H1 (cell line): ENCODE measurements around the gene THTPA. TPM values are rescaled to one million over a fixed set of nuclear protein-coding genes. Genes with fewer than 3 reads are reported as not detected.

ENCODE experiments used
- ATF2 ChIP-seq: IDR thresholded peaks from 2 replicates; pipeline ENCODE4 v1.6.1; 2012; ENCODE audit warnings: low read length, inconsistent platforms
- BACH1 ChIP-seq: IDR thresholded peaks from 2 replicates; pipeline ENCODE4 v1.6.1; 2012; ENCODE audit warnings: low read length, improper control_type of control experiment
- CREB1 ChIP-seq: IDR thresholded peaks from 2 replicates; pipeline ENCODE4 v1.6.1; 2012; ENCODE audit warnings: inconsistent platforms
- CTBP2 ChIP-seq: IDR thresholded peaks from 2 replicates; pipeline ENCODE4 v1.7.0; 2011; ENCODE audit warnings: borderline replicate concordance, mild to moderate bottlenecking, moderate library complexity, mixed read lengths, low read length; ENCODE audit not compliant: insufficient read depth, insufficient read length
- CTCF ChIP-seq, 3 experiments: IDR thresholded peaks; 1 replicate in 2 of 3; 2 replicates in 1 of 3; pipeline versions ENCODE4 v1.5.1 to v1.6.1; 2011; ENCODE audit warnings: low read length in 3 of 3, mild to moderate bottlenecking in 3 of 3, inconsistent platforms in 2 of 3, low read depth in 1 of 3, moderate library complexity in 1 of 3; ENCODE audit not compliant: insufficient read depth in 1 of 3; ENCODE audit errors: control extremely low read depth in 1 of 3
- EGR1 ChIP-seq: IDR thresholded peaks from 2 replicates; pipeline ENCODE4 v1.6.1; 2011; ENCODE audit warnings: low read depth, low read length, borderline replicate concordance
- EP300 ChIP-seq, 2 experiments: IDR thresholded peaks; 1 replicate in 1 of 2; 2 replicates in 1 of 2; pipeline ENCODE4 v1.6.1; 2011 to 2012; ENCODE audit warnings: low read depth in 2 of 2, low read length in 2 of 2, mild to moderate bottlenecking in 2 of 2, borderline replicate concordance in 1 of 2, inconsistent platforms in 1 of 2, moderate library complexity in 1 of 2
- EZH2 ChIP-seq: fragments of 200-600 bp; sonication (generic); IDR thresholded peaks from 2 replicates; pipeline ENCODE4 v1.7.1; 2012; ENCODE audit warnings: low read depth, mild to moderate bottlenecking, moderate library complexity, low read length, inconsistent platforms; ENCODE audit not compliant: severe bottlenecking
- GABPA ChIP-seq: IDR thresholded peaks from 2 replicates; pipeline ENCODE4 v1.6.1; 2011; ENCODE audit warnings: mild to moderate bottlenecking, low read length, moderate library complexity, borderline replicate concordance; ENCODE audit not compliant: insufficient read depth
- POLR2A ChIP-seq, 2 experiments: IDR thresholded peaks; 1 replicate in 1 of 2; 2 replicates in 1 of 2; pipeline ENCODE4 v1.6.1; 2011; ENCODE audit warnings: low read depth in 2 of 2, low read length in 2 of 2, mild to moderate bottlenecking in 2 of 2; ENCODE audit errors: control extremely low read depth in 1 of 2
- RFX5 ChIP-seq: IDR thresholded peaks from 2 replicates; pipeline ENCODE4 v1.6.1; 2011; ENCODE audit warnings: low read depth, low read length, improper control_type of control experiment, borderline replicate concordance
- RNF2 ChIP-seq: fragments of 200-900, 300-1000 bp; sonication (generic); IDR thresholded peaks from 2 replicates; pipeline ENCODE4 v1.7.1; 2016; ENCODE audit warnings: borderline replicate concordance, low read depth, mild to moderate bottlenecking, antibody characterized with exemption, low read length; ENCODE audit not compliant: poor library complexity, severe bottlenecking; ENCODE audit errors: missing control alignments
- SP4 ChIP-seq: IDR thresholded peaks from 2 replicates; pipeline ENCODE4 v1.6.1; 2012; ENCODE audit warnings: low read length, inconsistent platforms
- TAF1 ChIP-seq: IDR thresholded peaks from 2 replicates; pipeline ENCODE4 v1.6.1; 2011; ENCODE audit warnings: mild to moderate bottlenecking, low read depth, low read length
- TAF7 ChIP-seq: optimal IDR thresholded peaks from 2 replicates; pipeline ENCODE3; 2011; ENCODE audit warnings: low read depth, mild to moderate bottlenecking, inconsistent platforms, low read length, moderate library complexity, borderline replicate concordance
- ZNF274 ChIP-seq: IDR thresholded peaks from 2 replicates; pipeline ENCODE4 v1.7.0; 2012; ENCODE audit warnings: low read length, borderline replicate concordance; ENCODE audit errors: extremely low read depth
- polyA plus RNA-seq, 7 experiments: library from polyadenylated mRNA; depleted of rRNA in 3 of 7; stranded (reverse) in 5 of 7; unstranded in 2 of 7; fragments of >200 nt in 5 of 7; fragments of 200-250 nt in 2 of 7; gene quantifications; 1 replicate in 5 of 7; 2 replicates in 1 of 7; 4 replicates in 1 of 7; pipeline versions ENCODE4 v1.2.1 to v1.2.3, GENCODE V29; 2011 to 2013; ENCODE audit warnings: missing spikeins in 2 of 7, mixed read lengths in 2 of 7
- total RNA-seq: library from RNA; stranded (reverse); fragmentation: NEBNext Ultra II Directional; extraction: Animal tissue kit (Norgen Biotek cat#: 25700); gene quantifications from 2 replicates; pipeline ENCODE4 v1.2.1, GENCODE V29; 2021
- TF ChIP-seq, protein P1 (sequence below): IDR thresholded peaks from 2 replicates; pipeline ENCODE4 v1.6.1; 2012; ENCODE audit warnings: inconsistent platforms
- TF ChIP-seq, protein P2 (sequence below): IDR thresholded peaks from 2 replicates; pipeline ENCODE4 v1.6.1; 2011; ENCODE audit warnings: low read length, improper control_type of control experiment

The THTPA gene
- total and polyA plus RNA-seq, 2 of the 8 experiments (the other 6 are each of a cell fraction or from before 2014, with no cell fraction given): 16.6 to 19.0 TPM

GRCh38 chr14:23518709-23519108 is 37.4 kb upstream of the THTPA start (continued):
- TF ChIP-seq RNF2: no peak
- TF ChIP-seq, protein P1, sequence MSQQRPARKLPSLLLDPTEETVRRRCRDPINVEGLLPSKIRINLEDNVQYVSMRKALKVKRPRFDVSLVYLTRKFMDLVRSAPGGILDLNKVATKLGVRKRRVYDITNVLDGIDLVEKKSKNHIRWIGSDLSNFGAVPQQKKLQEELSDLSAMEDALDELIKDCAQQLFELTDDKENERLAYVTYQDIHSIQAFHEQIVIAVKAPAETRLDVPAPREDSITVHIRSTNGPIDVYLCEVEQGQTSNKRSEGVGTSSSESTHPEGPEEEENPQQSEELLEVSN: no peak
- TF ChIP-seq CTCF (IDR thresholded peaks at IDR 0.05; ENCODE audit: control extremely low read depth in 1 of 3, insufficient read depth in 1 of 3, low read depth in 1 of 3, low read length in 3 of 3): peak in 1 of 3 experiments; percentile 30; a peak in 1 of 4 replicates
- TF ChIP-seq EP300 (IDR thresholded peaks at IDR 0.05; ENCODE audit: borderline replicate concordance in 1 of 2, low read depth in 2 of 2, low read length in 2 of 2): no peak
- TF ChIP-seq ZNF274: no peak
- no peak for TF ChIP-seq CREB1
- peak in 1 of 2 experiments; percentile 58; a peak in 1 of 3 replicates for TF ChIP-seq POLR2A (IDR thresholded peaks at IDR 0.05; ENCODE audit: control extremely low read depth in 1 of 2, low read depth in 2 of 2, low read length in 2 of 2)
- TF ChIP-seq, protein P2, sequence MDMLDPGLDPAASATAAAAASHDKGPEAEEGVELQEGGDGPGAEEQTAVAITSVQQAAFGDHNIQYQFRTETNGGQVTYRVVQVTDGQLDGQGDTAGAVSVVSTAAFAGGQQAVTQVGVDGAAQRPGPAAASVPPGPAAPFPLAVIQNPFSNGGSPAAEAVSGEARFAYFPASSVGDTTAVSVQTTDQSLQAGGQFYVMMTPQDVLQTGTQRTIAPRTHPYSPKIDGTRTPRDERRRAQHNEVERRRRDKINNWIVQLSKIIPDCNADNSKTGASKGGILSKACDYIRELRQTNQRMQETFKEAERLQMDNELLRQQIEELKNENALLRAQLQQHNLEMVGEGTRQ: no peak
- no peak for TF ChIP-seq EZH2
- no peak for TF ChIP-seq GABPA
- no peak for TF ChIP-seq TAF7
- no peak for TF ChIP-seq ATF2
- TF ChIP-seq EGR1: no peak
- no peak for TF ChIP-seq CTBP2
- TF ChIP-seq RFX5: no peak
- TF ChIP-seq TAF1: no peak
- TF ChIP-seq BACH1: peak; percentile 96
- no peak for TF ChIP-seq SP4
